ENCODE data around the gene CCND1. TPM values are rescaled to one million over a fixed set of nuclear protein-coding genes. Genes with fewer than 3 reads are reported as not detected.
A peak's percentile ranks its signal among the peaks of the same experiment; 100 is the strongest.

Gene CCND1
- total and polyA plus RNA-seq, 2 of the 8 experiments (the other 6 are each of a cell fraction or from before 2014, with no cell fraction given) = 64.5 to 170 TPM

- TF ChIP-seq SP2 (IDR thresholded peaks at IDR 0.05; ENCODE audit: low read length) (no peak), HDAC2 (IDR thresholded peaks at IDR 0.05; ENCODE audit: borderline replicate concordance in 1 of 2, low read depth in 2 of 2, low read length in 2 of 2) (peak in 1 of 2 experiments; percentile 8; a peak in 1 of 4 replicates), SP1 (IDR thresholded peaks at IDR 0.05; ENCODE audit: low read depth, low read length) (peak; percentile 65), KDM5A (IDR thresholded peaks at IDR 0.05; ENCODE audit: low read length) (no peak), SP4 (IDR thresholded peaks at IDR 0.05; ENCODE audit: low read length) (no peak), PHF8 (conservative IDR thresholded peaks at IDR 0.05; ENCODE audit: low read depth, low read length) (0 out of 2 replicates have a peak, but pooled peaks have one; percentile 31), BACH1 (IDR thresholded peaks at IDR 0.05; ENCODE audit: low read length) (peak; percentile 22; the same call in 1 of the 2 replicates), EGR1 (IDR thresholded peaks at IDR 0.05; ENCODE audit: borderline replicate concordance, low read depth, low read length) (0 out of 2 replicates have a peak, but pooled peaks have one; percentile 57), TCF12 (IDR thresholded peaks at IDR 0.05; ENCODE audit: low read depth, low read length) (0 out of 2 replicates have a peak, but pooled peaks have one; percentile 23), POLR2AphosphoS5 (IDR thresholded peaks at IDR 0.05; ENCODE audit: low read depth, low read length) (peak; percentile 64), SIX5 (IDR thresholded peaks at IDR 0.05; ENCODE audit: low read depth, low read length) (no peak), KDM4A (IDR thresholded peaks at IDR 0.05; ENCODE audit: low read depth, low read length, severe bottlenecking) (no peak), TBP (IDR thresholded peaks at IDR 0.05; ENCODE audit: low read depth, low read length) (peak; percentile 49)
These were observed 1.8 kb upstream of the CCND1 start (continued) for GRCh38 chr11:69638941-69639681.

Data from H1 (cell line).